ENCODE results near the gene TEX52.
"Not testable (repeated sequence)": the region's sequence is repeated elsewhere in the genome, so short reads cannot be mapped to it uniquely, and the experiment has no call there.

Gene TEX52

GRCh38 chr12:2857021-2857431 is at the start of gene TEX52:
Gene TEX52, minus strand, starts transcription at chr12:2857039. Its CDS starts 13 bp downstream, at chr12:2857026.
- no peak for DNase-seq (ENCODE audit: low spot score)

- no peak for DNase-seq (ENCODE audit: low spot score)
Measured at GRCh38 chr12:2904260-2904659, 47.4 kb upstream of the TEX52 start.

GRCh38 chr12:2902272-2902880 is 45.5 kb upstream of the TEX52 start:
- no peak for DNase-seq (ENCODE audit: low spot score)

- no peak for DNase-seq (ENCODE audit: low spot score)
Measured at GRCh38 chr12:2900642-2901041, 43.8 kb upstream of the TEX52 start.

GRCh38 chr12:2897418-2897817 is 40.6 kb upstream of the TEX52 start:
- DNase-seq (ENCODE audit: low spot score): no peak

GRCh38 chr12:2895511-2895910 is 38.7 kb upstream of the TEX52 start:
- DNase-seq (ENCODE audit: low spot score): no peak

- DNase-seq (ENCODE audit: low spot score): no peak
Measured at GRCh38 chr12:2895051-2895451, 38.2 kb upstream of the TEX52 start.

GRCh38 chr12:2893007-2893406 is 36.2 kb upstream of the TEX52 start:
- no peak for DNase-seq (ENCODE audit: low spot score)

GRCh38 chr12:2892246-2892645 is 35.4 kb upstream of the TEX52 start:
- DNase-seq (ENCODE audit: low spot score): no peak

GRCh38 chr12:2891240-2892053 is 34.6 kb upstream of the TEX52 start:
- DNase-seq (ENCODE audit: low spot score): peak; percentile 33

GRCh38 chr12:2890388-2891239 is 33.8 kb upstream of the TEX52 start, which contains the start of gene TULP3:
Gene TULP3, plus strand, starts transcription at chr12:2890891. Its CDS starts 57 bp downstream, at chr12:2890948.
- peak; percentile 96 for DNase-seq (ENCODE audit: low spot score)

GRCh38 chr12:2890001-2890387 is 33.2 kb upstream of the TEX52 start:
- no peak for DNase-seq (ENCODE audit: low spot score)

- no peak for DNase-seq (ENCODE audit: low spot score)
Measured at GRCh38 chr12:2886768-2887450, 30.1 kb upstream of the TEX52 start.

GRCh38 chr12:2884810-2885209 is 28.0 kb upstream of the TEX52 start:
- no peak for DNase-seq (ENCODE audit: low spot score)

- no peak for DNase-seq (ENCODE audit: low spot score)
Measured at GRCh38 chr12:2879853-2880252, 23.0 kb upstream of the TEX52 start.

- DNase-seq (ENCODE audit: low spot score): no peak
Measured at GRCh38 chr12:2877953-2878732, 21.3 kb upstream of the TEX52 start.

- DNase-seq (ENCODE audit: low spot score): peak; percentile 90
Measured at GRCh38 chr12:2877047-2877952, 20.5 kb upstream of the TEX52 start, which contains the start of the genes FOXM1 and RHNO1. Gene FOXM1, minus strand, starts transcription at chr12:2877174. Its CDS starts 2,696 bp downstream, at chr12:2874478. Gene RHNO1, plus strand, starts transcription at chr12:2877223. Its CDS starts 8,144 bp downstream, at chr12:2885367.

- DNase-seq (ENCODE audit: low spot score): peak; percentile 40
Measured at GRCh38 chr12:2876431-2877046, 19.7 kb upstream of the TEX52 start.

GRCh38 chr12:2868986-2869632 is 12.3 kb upstream of the TEX52 start:
- DNase-seq (ENCODE audit: low spot score): not testable (repeated sequence)

Measured in HuH-7.5 (cell line).